HEK293T (cell line): Measurements from ENCODE around the gene NRXN2.

ENCODE experiments used
- BHLHE40 ChIP-seq: fragments of 450-650 bp; IDR thresholded peaks from 2 replicates; pipeline ENCODE4 v1.6.1; 2016; ENCODE audit warnings: mild to moderate bottlenecking, moderate library complexity, borderline replicate concordance
- ELF4 ChIP-seq: fragments of 450-650 bp; IDR thresholded peaks from 2 replicates; pipeline ENCODE4 v1.6.1; 2017; ENCODE audit warnings: antibody characterized with exemption
- FOXA1 ChIP-seq: fragments of 450-650 bp; IDR thresholded peaks from 2 replicates; pipeline ENCODE4 v1.6.1; 2016; ENCODE audit warnings: mild to moderate bottlenecking
- FOXM1 ChIP-seq: fragments of 450-650 bp; IDR thresholded peaks from 2 replicates; pipeline ENCODE4 v1.6.1; 2017; ENCODE audit warnings: mild to moderate bottlenecking, borderline replicate concordance
- L3MBTL2 ChIP-seq: fragments of 450-650 bp; conservative IDR thresholded peaks from 2 replicates; pipeline ENCODE4 v1.6.1; 2016; ENCODE audit warnings: mild to moderate bottlenecking
- LEF1 ChIP-seq: fragments of 450-650 bp; IDR thresholded peaks from 2 replicates; pipeline ENCODE4 v1.6.1; 2017; ENCODE audit warnings: mild to moderate bottlenecking, borderline replicate concordance
- SP1 ChIP-seq: fragments of 450-650 bp; IDR thresholded peaks from 2 replicates; pipeline ENCODE4 v1.6.1; 2017
- SUZ12 ChIP-seq: fragments of 450-650 bp; IDR thresholded peaks from 2 replicates; pipeline ENCODE4 v1.6.1; 2016; ENCODE audit warnings: mild to moderate bottlenecking
- TARDBP ChIP-seq: fragments of 450-650 bp; IDR thresholded peaks from 2 replicates; pipeline ENCODE4 v1.6.1; 2016
- ZNF384 ChIP-seq: fragments of 450-650 bp; IDR thresholded peaks from 2 replicates; pipeline ENCODE4 v1.6.1; 2016

DNA sequence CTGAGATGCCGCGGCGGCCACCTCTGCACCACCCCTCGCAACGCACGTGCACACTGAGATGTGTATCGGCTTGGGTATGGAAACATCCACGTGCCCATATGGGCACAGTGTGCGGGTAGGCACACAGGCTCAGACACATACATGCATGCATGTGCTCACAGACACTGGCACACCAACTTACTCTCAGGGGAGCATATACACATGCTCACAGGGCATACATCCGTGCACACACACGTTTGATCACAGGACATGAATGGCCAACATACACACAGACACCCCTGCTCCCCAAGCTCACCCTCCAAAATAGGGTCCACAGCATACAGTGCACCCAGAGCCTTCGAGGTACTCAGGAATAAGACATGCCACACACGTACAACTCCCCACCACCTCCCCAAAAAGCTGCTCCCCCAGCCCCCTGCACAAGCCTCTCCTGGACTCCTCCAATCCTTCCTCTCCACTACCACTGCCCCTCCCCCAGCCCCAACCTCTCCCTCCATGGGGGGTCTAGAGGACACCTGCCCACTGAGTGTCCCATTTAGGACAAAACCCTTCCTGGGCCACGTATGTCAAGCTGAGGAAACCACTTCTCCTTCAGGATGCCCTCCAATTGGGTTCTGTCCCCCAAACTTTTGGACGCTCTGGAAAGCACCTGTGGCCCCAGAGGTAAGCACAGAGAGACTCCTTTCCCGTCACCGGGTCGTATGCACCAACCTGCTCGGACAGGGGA lies 78.9 kb downstream of the NRXN2 start:
- no peak for TF ChIP-seq L3MBTL2
- no peak for TF ChIP-seq LEF1
- TF ChIP-seq SP1, result no peak
- no peak for TF ChIP-seq TARDBP
- no peak for TF ChIP-seq ELF4
- no peak for TF ChIP-seq ZNF384
- no peak for TF ChIP-seq SUZ12
- no peak for TF ChIP-seq FOXM1
- no peak for TF ChIP-seq BHLHE40
- no peak for TF ChIP-seq FOXA1
